GM19395 (cell line): ENCODE measurements around the gene MAPK11.

Experiments
- ATAC-seq: cut with Tn5 transposase; IDR thresholded peaks from one replicate; pipeline ENCODE4 v1.9.1; 2021; ENCODE audit warnings: mild to moderate bottlenecking, moderate library complexity; ENCODE audit not compliant: unreplicated experiment

The MAPK11 gene

GRCh38 chr22:50227579-50228215, 42.5 kb downstream of the MAPK11 start:
- no peak for ATAC-seq

- no peak for ATAC-seq
These were observed 43.4 kb downstream of the MAPK11 start for GRCh38 chr22:50226875-50227165.

GRCh38 chr22:50226063-50226874, 43.9 kb downstream of the MAPK11 start:
- ATAC-seq = no peak

DNA sequence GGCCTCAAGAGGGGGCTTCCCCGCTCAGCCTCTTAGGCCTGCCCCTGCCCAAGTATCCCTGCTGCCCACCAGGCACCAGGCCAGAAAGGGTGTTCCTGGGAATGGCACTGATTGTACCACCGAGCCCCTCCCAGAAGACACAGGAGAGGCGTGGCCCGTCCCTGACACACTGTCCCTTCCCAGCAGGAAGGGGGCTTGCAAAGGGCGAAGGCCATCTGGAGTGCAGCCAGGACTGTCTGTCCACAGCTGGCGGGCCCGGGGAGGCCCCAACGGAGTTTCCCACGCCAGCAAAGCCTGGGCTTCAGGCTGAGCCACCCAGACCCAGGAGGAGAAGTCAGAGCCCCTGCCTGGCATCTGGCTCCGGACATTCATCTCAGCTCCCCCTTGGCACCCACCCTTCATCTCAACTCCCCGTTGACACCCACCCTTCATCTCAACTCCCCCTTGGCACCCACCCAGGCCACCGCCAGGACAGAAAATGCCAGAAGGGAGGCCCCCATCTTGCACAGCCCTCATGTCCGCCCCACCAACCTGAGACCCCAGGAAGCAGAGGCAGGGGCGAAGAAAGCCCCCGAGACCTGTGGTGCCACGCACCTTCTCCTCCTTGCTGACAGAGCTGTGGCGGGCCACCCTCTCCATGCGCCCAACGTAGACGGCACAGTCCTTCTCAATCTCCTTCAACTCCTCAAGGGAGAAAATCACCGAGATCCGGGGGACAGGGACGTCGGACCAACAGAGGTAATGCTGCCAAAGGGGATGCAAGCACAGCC, 44.8 kb downstream of the MAPK11 start:
- ATAC-seq = no peak

DNA sequence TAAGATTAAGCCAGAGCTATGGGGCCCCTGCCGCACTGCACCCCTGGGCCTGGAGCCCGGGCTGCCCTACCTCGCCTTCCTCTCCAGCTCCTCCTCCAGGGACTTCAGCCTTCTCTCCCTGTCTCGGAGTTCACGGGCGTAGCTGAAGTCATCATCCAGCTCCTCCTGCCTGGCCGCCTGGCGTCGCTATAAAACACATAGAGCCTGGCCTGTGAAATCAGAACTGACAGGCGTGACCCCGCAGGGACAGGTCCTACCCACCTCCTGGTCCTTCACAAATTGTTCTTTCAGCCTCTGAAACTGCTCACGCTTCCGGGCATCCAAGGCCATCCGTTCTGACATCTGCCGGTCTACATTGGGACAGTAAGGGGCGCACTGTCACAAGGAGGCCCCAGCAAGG, 46.1 kb downstream of the MAPK11 start:
- no peak for ATAC-seq

GRCh38 chr22:50222508-50222907, 47.7 kb downstream of the MAPK11 start:
- no peak for ATAC-seq

DNA sequence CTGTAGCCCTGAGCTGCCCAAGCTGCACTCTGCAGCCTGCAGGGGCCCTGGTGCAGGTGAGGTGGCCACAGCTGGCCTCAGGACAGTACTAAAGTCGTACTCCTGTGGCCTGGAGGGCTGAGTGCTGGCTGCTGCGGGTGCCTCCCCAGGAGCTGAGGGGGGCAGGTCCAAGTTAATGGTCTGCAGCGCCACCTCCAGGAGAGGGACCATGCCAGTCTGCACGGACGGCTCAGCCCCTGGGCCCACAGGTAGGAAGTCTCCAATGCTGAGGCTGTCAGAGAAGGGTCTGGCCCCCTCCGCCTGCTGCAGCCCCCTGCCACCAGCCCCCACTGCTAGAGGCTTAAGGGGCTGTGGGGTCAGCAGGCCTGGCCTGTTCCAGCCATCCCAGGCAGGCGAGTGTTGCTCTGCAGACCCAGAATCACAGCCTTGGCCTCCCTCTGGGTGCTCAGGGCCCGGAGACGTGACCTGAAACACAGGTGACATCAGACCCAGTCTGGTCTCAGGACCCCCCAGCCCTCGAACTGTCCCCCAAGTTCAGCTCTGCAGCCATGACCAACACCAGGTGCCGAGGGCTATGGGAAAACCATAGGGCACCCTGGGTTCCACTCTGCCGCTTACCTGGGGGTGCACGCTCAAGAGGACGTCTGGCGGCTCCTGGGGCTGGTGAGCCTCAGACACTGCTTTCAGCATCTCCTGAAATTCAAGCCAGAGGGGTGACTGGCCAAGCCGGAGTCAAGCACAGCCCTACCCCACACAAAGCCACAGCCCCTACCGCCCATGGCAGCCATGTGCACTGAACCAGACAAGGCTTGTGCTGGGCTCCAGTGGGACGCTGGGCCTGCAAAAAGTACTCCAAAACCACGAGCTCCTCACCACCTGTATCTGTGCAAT, 48.5 kb downstream of the MAPK11 start:
- no peak for ATAC-seq

- ATAC-seq = no peak
These were observed 49.4 kb downstream of the MAPK11 start for GRCh38 chr22:50220603-50221409.

- no peak for ATAC-seq
These were observed 50.2 kb downstream of the MAPK11 start for GRCh38 chr22:50219800-50220602.

- no peak for ATAC-seq
These were observed 51.0 kb downstream of the MAPK11 start for GRCh38 chr22:50218996-50219727.

DNA sequence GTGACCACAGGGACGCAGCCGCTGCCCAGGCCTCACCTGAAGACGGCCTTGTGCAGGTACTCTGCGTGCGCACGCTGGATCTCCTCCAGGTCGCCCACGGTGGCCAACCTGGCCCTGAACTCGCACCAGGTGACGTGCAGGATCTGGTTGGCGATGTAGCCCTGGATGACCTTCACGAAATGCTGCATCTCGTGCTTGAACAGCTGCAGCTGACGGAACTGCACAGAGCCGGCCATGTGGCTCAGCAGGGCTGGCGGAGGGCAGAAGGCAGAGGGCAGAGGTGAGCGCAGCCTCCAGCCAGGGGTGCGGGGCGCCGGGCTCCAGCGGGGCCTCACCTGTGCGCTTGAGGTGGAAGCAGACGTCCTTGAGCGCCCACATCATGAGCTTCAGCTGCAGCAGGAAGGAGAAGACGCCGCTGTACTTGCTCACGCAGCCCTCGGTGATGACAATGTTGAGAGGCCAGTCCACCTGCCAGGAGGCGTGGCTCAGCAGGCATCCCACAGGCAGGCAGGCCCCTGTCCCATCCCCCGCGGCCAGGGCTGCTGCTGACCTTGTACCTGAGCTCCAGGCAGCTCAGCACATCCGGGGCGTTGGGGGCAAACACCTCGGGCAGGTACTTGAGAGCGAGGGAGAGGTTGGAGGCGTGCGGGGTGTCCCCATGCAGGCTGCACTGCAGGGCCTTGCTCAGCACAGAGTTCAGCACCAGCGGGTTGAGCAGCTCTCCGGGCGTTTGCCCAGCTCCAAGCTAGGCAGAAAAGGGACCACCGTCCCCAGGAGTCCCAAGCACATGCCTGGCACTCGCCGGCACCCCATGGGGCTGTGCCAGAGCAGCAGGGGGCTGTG, 51.8 kb downstream of the MAPK11 start:
- no peak for ATAC-seq

DNA sequence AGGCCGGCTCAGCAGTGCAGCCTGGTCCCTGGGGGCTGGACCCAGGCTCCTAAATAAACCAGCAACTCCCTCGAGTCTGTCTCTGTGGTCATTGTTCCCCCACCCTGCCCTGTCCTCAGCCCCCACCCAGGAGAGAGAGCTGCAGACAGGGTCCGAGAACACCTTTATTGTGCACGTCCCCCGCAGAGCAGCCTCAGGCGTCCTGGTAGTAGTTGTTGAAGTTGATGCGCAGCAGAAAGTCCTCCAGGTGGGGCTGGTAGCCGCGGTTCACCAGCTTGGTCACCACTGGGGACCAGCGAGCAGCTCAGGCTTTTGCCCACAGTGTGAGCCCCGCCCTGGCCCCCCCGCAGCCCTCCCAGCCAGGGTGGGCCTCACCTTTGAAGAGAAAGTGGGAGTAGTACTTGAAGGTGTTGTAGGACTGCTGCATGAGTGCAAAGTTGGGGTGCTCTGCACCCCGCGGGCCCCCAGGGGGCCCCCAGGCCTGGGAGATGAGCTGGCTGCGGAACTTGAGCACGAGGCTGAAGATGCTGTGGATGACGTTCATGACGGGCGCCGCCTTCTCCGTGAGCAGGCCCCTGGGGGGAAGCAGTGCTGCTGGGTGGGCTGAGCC, 52.5 kb downstream of the MAPK11 start:
- no peak for ATAC-seq

DNA sequence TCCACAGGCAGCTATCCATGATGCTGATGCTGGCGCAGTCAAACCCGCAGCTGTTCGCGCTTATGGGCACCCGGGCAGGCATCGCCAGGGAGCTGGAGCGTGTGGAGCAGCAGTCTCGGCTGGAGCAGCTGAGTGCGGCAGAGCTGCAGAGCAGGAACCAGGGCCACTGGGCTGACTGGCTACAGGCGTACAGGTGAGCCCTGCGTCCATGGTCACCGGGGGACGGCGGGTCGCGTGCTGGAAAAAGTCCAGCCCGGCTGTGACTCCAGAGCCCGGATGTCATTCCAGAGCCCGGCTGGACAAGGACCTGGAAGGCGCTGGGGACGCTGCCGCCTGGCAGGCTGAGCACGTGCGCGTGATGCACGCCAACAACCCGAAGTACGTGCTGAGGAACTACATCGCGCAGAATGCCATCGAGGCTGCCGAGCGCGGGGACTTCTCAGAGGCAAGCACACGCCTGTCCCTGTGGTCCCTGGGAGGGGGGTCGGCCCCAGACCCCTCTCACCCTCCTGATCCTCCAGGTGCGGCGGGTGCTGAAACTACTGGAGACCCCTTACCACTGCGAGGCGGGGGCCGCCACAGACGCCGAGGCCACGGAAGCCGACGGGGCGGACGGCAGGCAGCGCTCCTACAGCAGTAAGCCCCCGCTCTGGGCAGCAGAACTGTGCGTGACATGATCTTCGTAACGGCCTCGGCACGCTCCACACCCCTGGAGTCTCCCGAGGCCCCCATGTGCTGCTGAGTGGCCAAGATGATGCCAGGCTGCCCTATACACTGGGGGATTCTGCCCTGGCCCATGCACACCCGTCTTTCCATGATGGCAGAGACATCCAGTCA, 53.3 kb downstream of the MAPK11 start:
- no peak for ATAC-seq

DNA sequence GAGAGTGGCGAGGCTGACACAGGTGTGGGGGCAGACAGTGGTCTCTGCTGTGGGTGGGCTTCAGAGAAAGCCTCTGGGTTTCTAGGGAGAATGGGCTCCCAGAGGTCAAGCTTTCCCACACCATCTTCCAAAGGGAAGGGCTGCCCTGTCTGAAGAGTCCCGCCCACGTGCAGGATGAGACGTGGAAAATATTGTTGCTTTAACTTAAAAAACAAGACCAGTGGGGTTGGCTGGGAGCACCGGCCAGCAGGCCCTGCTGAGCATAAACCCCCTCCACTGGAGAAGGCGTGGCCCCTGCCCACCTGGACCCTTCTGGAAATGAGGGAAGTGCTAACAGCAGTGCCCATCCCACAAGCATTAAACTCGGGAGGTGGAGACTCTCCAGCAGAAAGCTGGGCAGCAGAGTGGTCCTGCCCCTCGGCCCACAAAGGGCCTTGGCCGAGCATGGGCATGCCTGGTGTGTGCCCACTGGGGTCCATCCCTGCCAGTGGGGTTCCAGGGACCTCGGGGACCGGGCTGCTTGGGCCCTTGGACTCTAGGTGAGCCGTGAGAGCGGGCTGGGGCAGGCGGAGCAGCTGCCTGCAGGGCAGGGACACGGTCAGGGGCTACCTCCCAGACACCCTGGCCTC, 54.0 kb downstream of the MAPK11 start:
- ATAC-seq = no peak

DNA sequence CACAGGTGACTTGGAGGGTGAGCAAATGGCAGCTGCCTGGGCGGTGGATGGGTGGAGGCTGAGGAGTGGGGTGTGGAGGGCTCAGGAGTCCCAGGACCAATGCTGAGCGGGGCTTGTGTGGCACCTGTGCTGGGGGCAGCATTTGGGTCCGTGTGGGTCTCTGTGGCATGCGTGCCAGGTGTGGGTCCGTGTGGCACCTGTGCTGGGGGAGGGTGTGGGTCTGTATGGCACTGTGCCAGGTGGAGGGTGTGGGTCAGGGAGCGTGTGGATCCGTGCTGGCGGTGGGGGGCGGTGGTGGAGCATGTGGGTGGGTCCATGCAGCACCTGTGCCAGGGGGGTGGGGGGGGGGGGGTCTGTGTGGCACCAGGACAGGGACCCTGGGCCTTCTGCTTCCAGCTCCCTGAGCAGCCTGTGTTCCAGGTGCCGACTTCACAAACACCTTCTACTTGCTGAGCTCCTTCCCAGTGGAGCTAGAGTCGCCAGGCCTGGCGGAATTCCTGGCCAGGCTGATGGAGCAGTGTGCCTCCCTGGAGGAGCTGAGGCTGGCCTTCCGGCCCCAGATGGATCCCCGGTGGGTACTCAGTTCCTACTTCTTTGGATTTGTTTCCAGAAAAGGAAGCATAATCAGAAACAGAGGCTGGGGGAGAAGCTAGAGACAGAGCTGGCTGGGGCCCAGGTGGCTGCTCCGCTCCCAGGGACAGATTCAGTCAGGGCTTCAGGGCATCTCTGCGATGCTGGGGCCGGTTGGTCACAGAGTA, 54.7 kb downstream of the MAPK11 start:
- no peak for ATAC-seq
